ENCODE data around the gene DUS1L.

Gene DUS1L

DNA sequence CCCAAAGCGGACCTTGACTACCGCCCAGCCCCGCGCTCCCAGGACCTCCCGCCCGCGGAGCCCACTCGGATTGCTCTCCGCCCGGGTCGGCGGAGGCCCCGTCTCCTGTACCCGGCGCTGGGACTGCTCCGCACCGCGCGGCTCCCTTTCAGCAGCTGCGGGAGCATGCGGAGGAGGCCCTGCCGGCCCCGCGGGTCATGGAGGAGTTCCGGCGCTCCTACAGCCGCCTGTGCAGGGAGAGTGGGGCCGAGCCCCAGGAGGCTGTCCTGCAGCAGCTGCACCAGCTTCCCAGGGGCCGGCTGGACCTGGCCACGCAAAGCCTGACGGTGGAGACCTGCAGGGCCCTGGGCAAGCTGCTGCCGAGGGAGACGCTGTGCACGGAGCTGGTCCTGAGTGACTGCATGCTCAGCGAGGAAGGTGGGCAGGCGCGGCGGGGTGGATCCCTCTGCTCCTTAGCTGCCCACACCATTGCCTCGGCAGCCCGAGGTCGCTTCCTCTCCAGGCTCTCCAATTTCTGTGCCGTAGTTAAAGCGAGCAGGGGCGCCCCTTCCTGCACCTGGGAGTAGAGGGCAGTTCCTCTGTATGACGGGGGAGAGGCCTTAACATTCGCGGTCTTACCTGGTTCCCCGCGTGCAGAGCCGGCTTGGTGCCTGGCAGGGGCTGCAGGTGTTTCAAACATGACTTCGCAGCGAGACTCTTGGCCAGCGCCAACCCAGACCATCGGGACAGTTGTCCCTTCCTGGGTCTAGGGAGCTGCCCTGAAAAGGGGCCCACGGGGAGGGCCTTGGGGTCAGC lies 42.0 kb downstream of the DUS1L start:
- peak; percentile 28 for ATAC-seq

DNA sequence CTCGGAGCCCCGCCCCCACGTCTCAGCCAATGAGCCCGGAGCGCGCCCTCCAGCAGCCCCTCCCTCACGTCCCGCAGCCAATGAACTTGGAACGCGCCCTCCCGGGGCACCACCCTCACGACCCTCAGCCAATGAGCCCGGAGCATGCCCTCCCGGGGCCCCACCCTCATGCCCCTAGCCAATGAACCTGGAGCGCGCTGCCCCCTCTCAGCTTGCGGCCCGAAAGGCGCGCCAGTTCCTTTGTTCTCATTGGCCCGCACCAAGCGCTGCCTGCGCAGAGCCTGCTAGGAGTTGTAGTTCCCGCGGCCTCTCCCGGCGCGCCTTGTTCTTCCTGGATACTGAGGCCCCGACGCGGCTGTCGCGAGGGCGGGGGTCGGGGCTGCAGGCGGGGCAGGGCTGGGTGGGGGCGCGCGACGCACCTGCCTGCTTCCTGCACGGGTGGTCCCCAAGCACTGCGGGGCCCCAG lies 42.6 kb downstream of the DUS1L start, which contains the start of gene LRRC45:
Gene LRRC45, plus strand, starts transcription at position 325 of the 466 bp plus-strand sequence. CDS start 339 bp downstream, outside the sequence.
- ATAC-seq, result peak; percentile 88
- TF ChIP-seq, protein P1, sequence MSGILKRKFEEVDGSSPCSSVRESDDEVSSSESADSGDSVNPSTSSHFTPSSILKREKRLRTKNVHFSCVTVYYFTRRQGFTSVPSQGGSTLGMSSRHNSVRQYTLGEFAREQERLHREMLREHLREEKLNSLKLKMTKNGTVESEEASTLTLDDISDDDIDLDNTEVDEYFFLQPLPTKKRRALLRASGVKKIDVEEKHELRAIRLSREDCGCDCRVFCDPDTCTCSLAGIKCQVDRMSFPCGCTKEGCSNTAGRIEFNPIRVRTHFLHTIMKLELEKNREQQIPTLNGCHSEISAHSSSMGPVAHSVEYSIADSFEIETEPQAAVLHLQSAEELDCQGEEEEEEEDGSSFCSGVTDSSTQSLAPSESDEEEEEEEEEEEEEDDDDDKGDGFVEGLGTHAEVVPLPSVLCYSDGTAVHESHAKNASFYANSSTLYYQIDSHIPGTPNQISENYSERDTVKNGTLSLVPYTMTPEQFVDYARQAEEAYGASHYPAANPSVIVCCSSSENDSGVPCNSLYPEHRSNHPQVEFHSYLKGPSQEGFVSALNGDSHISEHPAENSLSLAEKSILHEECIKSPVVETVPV (CRISPR knock-in tag; IDR thresholded peaks at IDR 0.05), result no peak
- no peak for TF ChIP-seq CSDC2 (CRISPR knock-in tag; IDR thresholded peaks at IDR 0.05)

More for the DNA sequence above, 42.0 kb downstream of the DUS1L start:
- TF ChIP-seq SNAI2 (CRISPR knock-in tag; IDR thresholded peaks at IDR 0.05) (no peak), ESRRG (CRISPR knock-in tag; IDR thresholded peaks at IDR 0.05) (no peak), TOX (CRISPR knock-in tag; IDR thresholded peaks at IDR 0.05; ENCODE audit: borderline replicate concordance) (no peak), ZC3H10 (CRISPR knock-in tag; IDR thresholded peaks at IDR 0.05) (no peak), PPARA (CRISPR knock-in tag; IDR thresholded peaks at IDR 0.05; ENCODE audit: borderline replicate concordance) (no peak), OSR1 (CRISPR knock-in tag; IDR thresholded peaks at IDR 0.05) (no peak), ZNF565 (CRISPR knock-in tag; conservative IDR thresholded peaks at IDR 0.05; ENCODE audit: low read depth) (no peak), RARB (CRISPR knock-in tag; IDR thresholded peaks at IDR 0.05) (no peak), ISL1 (CRISPR knock-in tag; IDR thresholded peaks at IDR 0.05) (no peak), CSDC2 (CRISPR knock-in tag; IDR thresholded peaks at IDR 0.05) (no peak), ZNF8 (CRISPR knock-in tag; IDR thresholded peaks at IDR 0.05) (no peak), ZFP3 (CRISPR knock-in tag; IDR thresholded peaks at IDR 0.05) (no peak), BACH2 (CRISPR knock-in tag; IDR thresholded peaks at IDR 0.05; ENCODE audit: borderline replicate concordance) (no peak)
- TF ChIP-seq, protein P2, sequence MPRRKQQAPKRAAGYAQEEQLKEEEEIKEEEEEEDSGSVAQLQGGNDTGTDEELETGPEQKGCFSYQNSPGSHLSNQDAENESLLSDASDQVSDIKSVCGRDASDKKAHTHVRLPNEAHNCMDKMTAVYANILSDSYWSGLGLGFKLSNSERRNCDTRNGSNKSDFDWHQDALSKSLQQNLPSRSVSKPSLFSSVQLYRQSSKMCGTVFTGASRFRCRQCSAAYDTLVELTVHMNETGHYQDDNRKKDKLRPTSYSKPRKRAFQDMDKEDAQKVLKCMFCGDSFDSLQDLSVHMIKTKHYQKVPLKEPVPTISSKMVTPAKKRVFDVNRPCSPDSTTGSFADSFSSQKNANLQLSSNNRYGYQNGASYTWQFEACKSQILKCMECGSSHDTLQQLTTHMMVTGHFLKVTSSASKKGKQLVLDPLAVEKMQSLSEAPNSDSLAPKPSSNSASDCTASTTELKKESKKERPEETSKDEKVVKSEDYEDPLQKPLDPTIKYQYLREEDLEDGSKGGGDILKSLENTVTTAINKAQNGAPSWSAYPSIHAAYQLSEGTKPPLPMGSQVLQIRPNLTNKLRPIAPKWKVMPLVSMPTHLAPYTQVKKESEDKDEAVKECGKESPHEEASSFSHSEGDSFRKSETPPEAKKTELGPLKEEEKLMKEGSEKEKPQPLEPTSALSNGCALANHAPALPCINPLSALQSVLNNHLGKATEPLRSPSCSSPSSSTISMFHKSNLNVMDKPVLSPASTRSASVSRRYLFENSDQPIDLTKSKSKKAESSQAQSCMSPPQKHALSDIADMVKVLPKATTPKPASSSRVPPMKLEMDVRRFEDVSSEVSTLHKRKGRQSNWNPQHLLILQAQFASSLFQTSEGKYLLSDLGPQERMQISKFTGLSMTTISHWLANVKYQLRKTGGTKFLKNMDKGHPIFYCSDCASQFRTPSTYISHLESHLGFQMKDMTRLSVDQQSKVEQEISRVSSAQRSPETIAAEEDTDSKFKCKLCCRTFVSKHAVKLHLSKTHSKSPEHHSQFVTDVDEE (CRISPR knock-in tag; IDR thresholded peaks at IDR 0.05), result no peak
- TF ChIP-seq, protein P3, sequence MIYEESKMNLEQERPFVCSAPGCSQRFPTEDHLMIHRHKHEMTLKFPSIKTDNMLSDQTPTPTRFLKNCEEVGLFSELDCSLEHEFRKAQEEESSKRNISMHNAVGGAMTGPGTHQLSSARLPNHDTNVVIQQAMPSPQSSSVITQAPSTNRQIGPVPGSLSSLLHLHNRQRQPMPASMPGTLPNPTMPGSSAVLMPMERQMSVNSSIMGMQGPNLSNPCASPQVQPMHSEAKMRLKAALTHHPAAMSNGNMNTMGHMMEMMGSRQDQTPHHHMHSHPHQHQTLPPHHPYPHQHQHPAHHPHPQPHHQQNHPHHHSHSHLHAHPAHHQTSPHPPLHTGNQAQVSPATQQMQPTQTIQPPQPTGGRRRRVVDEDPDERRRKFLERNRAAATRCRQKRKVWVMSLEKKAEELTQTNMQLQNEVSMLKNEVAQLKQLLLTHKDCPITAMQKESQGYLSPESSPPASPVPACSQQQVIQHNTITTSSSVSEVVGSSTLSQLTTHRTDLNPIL (CRISPR knock-in tag; IDR thresholded peaks at IDR 0.05; ENCODE audit: low read depth), result no peak
- TF ChIP-seq, protein P4, sequence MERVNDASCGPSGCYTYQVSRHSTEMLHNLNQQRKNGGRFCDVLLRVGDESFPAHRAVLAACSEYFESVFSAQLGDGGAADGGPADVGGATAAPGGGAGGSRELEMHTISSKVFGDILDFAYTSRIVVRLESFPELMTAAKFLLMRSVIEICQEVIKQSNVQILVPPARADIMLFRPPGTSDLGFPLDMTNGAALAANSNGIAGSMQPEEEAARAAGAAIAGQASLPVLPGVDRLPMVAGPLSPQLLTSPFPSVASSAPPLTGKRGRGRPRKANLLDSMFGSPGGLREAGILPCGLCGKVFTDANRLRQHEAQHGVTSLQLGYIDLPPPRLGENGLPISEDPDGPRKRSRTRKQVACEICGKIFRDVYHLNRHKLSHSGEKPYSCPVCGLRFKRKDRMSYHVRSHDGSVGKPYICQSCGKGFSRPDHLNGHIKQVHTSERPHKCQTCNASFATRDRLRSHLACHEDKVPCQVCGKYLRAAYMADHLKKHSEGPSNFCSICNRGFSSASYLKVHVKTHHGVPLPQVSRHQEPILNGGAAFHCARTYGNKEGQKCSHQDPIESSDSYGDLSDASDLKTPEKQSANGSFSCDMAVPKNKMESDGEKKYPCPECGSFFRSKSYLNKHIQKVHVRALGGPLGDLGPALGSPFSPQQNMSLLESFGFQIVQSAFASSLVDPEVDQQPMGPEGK (CRISPR knock-in tag; IDR thresholded peaks at IDR 0.05; ENCODE audit: borderline replicate concordance), result no peak

DNA sequence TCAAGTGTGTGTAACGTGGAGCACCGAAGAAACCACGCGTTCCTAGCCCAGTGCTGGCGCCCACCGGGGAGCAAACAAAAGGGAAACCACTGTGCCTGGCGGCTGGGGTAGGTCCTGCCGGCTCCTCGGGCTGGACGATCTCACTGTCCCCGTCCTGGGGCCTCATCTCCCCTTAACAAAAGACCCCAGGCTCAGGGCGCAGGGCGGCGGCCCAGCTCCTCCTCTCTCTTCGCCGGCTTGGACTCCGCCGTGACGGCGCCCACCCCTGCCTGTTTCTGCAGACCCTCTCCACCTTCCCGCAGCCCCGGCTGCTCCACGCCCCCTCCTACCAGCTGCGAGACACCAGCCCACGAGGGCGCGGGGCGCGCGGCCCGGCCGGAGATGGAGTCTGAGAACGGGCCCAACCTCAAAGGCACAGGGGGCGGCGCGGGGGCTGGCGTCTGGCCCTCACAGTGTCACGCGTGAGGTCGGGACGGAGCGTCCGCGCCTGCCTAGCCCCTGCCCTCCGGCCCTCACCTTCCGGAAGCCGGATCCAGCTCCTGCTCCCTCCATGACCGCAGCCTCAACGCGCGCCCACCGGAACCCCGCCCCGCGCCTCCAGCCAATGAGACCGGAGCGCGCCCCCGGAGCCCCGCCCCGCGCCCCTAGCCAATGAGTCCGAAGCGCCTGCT lies 43.2 kb downstream of the DUS1L start, which contains the start of gene CENPX:
Gene CENPX, minus strand, starts transcription at position 569 of the 671 bp plus-strand sequence. Its CDS starts 17 bp downstream, at position 552.
- ATAC-seq, result peak; percentile 77
- TF ChIP-seq ZFP30 (CRISPR knock-in tag; IDR thresholded peaks at IDR 0.05) (no peak), ISL1 (CRISPR knock-in tag; IDR thresholded peaks at IDR 0.05) (no peak), ESRRG (CRISPR knock-in tag; IDR thresholded peaks at IDR 0.05) (no peak), TOX (CRISPR knock-in tag; IDR thresholded peaks at IDR 0.05; ENCODE audit: borderline replicate concordance) (no peak), RARB (CRISPR knock-in tag; IDR thresholded peaks at IDR 0.05) (no peak), GLIS3 (CRISPR knock-in tag; IDR thresholded peaks at IDR 0.05) (no peak), CSDC2 (CRISPR knock-in tag; IDR thresholded peaks at IDR 0.05) (no peak), OSR1 (CRISPR knock-in tag; IDR thresholded peaks at IDR 0.05) (no peak), PPARA (CRISPR knock-in tag; IDR thresholded peaks at IDR 0.05; ENCODE audit: borderline replicate concordance) (no peak), ZNF70 (CRISPR knock-in tag; IDR thresholded peaks at IDR 0.05) (no peak), ARNTL (CRISPR knock-in tag; IDR thresholded peaks at IDR 0.05; ENCODE audit: borderline replicate concordance, low read depth) (no peak), BACH2 (CRISPR knock-in tag; IDR thresholded peaks at IDR 0.05; ENCODE audit: borderline replicate concordance) (no peak), ZC3H10 (CRISPR knock-in tag; IDR thresholded peaks at IDR 0.05) (no peak)
- TF ChIP-seq, protein P5, sequence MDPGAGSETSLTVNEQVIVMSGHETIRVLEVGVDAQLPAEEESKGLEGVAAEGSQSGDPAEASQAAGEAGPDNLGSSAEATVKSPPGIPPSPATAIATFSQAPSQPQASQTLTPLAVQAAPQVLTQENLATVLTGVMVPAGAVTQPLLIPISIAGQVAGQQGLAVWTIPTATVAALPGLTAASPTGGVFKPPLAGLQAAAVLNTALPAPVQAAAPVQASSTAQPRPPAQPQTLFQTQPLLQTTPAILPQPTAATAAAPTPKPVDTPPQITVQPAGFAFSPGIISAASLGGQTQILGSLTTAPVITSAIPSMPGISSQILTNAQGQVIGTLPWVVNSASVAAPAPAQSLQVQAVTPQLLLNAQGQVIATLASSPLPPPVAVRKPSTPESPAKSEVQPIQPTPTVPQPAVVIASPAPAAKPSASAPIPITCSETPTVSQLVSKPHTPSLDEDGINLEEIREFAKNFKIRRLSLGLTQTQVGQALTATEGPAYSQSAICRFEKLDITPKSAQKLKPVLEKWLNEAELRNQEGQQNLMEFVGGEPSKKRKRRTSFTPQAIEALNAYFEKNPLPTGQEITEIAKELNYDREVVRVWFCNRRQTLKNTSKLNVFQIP (CRISPR knock-in tag; IDR thresholded peaks at IDR 0.05; ENCODE audit: borderline replicate concordance, low read depth), result no peak
- TF ChIP-seq, protein P4 (CRISPR knock-in tag; IDR thresholded peaks at IDR 0.05; ENCODE audit: borderline replicate concordance), result no peak
